GM12801 (cell line): ENCODE results near the gene GUCD1.

ENCODE experiments used
- TF ChIP-seq, protein P1 (sequence below): IDR thresholded peaks from one replicate; pipeline ENCODE4 v1.5.1; 2011; ENCODE audit warnings: control low read depth; ENCODE audit not compliant: insufficient read length; ENCODE audit errors: extremely low read depth

The GUCD1 gene

DNA sequence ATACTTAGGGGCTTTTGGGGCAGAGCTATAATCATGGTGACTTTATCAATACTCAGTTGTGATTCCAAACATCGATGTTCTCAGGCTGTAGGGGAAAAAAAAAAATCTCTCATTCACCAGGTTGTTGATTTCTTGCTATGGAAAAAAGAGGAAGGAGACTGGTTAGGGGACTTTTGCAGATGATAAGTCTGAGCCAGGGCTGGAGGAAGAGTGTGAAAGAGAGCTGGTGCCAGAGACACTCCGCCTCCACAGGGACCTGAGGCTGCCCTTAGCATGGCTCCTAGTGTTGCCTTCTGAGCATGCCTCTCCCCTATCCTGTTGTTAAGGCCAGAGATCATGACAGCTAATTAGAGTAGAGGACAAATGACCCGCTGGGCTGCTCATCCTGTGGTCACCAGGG, 42.9 kb downstream of the GUCD1 start:
- TF ChIP-seq, protein P1, sequence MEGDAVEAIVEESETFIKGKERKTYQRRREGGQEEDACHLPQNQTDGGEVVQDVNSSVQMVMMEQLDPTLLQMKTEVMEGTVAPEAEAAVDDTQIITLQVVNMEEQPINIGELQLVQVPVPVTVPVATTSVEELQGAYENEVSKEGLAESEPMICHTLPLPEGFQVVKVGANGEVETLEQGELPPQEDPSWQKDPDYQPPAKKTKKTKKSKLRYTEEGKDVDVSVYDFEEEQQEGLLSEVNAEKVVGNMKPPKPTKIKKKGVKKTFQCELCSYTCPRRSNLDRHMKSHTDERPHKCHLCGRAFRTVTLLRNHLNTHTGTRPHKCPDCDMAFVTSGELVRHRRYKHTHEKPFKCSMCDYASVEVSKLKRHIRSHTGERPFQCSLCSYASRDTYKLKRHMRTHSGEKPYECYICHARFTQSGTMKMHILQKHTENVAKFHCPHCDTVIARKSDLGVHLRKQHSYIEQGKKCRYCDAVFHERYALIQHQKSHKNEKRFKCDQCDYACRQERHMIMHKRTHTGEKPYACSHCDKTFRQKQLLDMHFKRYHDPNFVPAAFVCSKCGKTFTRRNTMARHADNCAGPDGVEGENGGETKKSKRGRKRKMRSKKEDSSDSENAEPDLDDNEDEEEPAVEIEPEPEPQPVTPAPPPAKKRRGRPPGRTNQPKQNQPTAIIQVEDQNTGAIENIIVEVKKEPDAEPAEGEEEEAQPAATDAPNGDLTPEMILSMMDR, result no peak

DNA sequence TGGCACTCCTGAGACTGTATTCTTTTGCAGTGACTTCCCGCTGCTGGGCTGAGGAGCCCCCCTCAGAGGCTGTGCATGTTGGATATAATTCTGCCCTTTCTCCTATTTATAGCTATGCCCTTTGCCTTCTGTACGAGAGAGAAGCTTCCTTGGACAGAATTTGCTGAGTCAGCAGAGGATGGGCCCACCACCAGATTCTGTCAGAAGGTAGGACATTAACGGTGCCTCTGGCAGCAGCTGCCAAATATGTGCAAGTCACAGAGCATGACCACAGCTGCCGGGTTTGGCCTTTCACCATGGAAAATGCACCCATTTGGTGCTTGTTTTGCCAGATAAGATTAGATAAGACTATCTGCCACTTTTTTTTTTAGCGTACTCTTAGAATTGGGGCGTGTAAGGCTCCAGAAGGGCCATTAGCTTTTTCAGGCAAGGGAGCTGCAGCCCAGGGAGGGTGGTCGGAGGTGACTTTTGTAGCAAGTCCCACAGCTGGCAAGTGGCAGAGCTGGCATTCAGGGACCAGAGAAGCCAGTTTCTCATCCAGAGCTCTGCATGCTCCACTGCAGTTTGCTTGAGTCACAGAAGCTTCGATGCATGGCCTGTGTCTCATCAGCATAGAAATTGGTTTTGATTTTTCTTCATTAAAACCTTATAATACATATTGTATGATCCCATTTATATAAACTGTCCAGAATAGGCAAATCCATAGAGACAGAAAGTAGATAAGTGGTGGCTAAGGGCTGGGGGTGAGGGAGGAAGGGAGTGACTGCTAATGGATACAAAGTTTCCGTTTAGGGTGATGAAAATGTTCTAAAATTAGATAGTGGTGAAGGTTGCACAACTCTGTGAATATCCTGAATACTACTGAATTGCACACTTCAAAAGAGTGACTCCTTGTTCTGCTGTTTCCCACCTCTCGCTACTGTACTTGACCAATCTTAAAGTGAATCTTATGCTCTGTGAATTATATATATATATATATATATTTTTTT, 44.0 kb downstream of the GUCD1 start:
- TF ChIP-seq, protein P1, result no peak

DNA sequence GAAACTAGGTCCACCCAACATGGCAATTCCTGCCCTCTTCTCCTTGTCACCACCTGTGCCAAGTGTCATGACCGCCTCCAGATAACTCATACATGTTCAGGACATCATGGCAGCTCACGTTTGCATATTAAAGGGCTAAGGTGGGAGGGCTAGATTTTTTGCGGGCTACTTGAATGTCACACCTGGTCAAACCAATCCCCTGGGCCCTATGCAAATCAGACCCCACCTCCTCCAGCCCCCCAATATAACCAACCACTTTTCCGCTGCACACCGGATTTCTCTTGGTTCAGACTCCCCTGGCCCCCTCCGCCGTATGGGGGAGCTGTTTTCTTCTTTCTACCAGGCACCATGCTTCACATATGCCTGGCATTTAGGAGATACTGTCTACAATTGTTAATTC, 47.2 kb downstream of the GUCD1 start:
- TF ChIP-seq, protein P1, result no peak

DNA sequence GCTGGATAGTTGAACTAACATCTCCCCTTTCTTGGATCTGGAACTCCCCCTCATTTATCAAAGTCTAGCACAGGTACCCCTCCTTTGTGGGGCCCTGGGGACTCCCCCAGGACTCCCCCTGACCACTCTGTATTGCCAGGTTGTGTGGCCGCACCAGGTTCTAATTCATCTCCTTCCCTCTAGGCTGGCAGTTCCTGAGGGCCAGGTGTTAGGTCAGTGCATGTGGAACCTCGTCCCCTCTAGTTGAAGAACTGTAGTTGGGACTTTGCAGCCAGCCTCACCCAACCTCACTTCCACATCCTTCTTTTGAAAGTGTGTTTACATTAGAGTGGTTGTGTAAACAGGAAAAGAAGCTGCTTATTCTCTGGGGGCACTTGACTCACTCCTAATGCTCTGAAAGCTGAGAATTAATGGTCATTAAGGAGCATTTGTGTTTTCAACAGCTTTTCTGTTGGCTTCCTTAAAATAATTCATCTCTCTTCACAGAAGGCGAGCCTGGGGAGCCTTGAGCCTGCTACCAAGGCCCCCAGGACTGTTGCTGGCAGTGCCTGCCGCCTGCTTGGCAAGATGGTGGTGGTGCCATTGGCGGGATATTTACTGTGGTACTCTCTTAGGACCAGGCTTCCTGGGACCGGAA, 48.0 kb downstream of the GUCD1 start:
- TF ChIP-seq, protein P1, result no peak

DNA sequence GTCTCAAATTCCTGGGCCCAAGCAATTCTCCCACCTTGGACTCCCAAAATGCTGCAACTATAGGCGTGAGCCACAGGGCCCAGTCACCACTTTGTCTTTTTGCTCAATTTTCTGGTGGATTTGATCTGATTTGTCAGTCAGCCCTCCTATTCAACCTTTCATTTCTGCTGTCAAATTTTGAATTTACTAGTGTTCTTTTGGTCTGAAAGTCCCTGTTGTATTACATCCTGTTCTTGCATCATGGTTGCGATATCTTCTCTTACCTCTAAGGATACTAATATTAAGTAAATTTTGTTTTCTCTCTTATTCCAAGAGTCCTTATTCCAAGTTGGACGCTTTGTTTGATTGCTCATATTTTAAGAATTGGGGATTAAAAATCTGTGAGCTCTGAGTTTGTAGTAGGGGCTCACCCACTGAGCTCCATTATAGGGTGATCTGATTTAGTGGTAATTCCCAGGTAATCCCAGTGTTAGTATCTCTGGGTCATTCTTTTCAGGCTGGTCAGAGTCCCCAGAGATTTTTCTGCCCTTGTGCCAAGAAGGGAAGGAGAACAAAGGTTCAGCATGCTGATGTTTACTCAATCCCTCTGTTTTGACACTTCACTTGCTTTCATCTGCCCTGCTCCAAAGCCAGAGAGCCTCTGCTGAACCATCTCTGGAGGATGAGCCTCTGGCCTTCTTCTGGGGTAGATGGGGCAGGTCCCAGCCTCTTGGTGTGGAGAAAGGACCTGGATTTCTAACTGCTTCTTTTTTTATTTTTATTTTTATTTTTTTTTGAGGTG, 49.8 kb downstream of the GUCD1 start:
- TF ChIP-seq, protein P1, result no peak

DNA sequence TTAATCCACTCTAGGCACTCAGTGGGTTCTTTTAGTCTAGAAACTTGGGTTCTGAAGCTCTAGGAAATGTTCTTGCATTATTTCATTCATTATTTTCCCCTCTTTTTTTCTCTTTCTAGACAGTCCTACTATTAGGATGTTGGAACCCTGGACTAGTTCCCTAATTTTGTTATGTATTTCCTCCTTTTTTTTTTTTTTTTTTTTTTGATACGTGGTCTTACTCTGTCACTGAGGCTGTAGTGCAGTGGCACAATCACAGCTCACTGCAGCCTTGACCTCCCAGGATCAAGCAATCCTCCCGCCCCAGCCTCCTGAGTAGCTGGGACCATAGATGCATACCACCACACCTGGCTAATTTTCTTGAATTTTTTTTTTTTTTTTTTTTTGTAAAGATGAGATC, 50.4 kb downstream of the GUCD1 start:
- TF ChIP-seq, protein P1, result no peak

DNA sequence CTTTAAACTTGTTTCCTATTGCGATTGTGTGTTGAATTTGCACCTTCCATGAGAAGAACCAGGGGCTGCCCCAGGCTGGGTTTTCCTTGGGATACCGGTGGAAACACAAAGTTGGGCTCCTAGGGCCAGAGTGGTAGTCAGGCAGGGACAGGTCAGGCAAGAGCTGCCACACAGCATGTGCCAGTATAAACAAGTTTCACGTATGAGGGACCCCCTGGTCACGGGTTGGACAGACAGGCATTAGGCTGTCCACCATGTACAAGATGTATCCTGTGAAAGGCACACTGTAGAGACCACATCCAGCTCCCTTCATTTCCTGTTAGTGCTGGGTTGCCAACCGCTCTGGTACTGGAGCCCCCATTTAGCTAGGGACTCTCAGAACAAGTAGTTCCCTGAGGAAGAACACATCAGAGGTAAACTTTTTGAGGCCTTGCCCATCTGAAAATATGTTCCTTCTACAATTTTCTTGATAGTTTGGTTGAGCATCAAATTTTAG, 51.0 kb downstream of the GUCD1 start:
- TF ChIP-seq, protein P1, result no peak
